HUES48 (cell line): ENCODE results near the gene OLFM1.

Source experiments
- H3K27ac ChIP-seq: one replicate; pipeline ENCODE4 v1.7.0; 2013; ENCODE audit warnings: low read depth, low read length, inconsistent platforms
- H3K27me3 ChIP-seq: 2 replicates; pipeline ENCODE4 v1.6.1; 2013; ENCODE audit warnings: mild to moderate bottlenecking, low read length; ENCODE audit not compliant: control insufficient read depth, insufficient read depth
- H3K36me3 ChIP-seq: 2 replicates; pipeline ENCODE4 v1.6.1; 2013; ENCODE audit warnings: low read length; ENCODE audit not compliant: control insufficient read depth, insufficient read depth
- H3K4me1 ChIP-seq: 2 replicates; pipeline ENCODE4 v1.6.1; 2013; ENCODE audit warnings: mild to moderate bottlenecking, low read length; ENCODE audit not compliant: control insufficient read depth, insufficient read depth
- H3K4me3 ChIP-seq: 2 replicates; pipeline ENCODE4 v1.5.1; 2013; ENCODE audit warnings: mild to moderate bottlenecking, low read depth, low read length
- H3K9ac ChIP-seq: 2 replicates; pipeline ENCODE4 v1.6.1; 2013; ENCODE audit warnings: mild to moderate bottlenecking, low read depth, low read length, moderate library complexity
- H3K9me3 ChIP-seq: 2 replicates; pipeline ENCODE4 v1.6.1; 2013; ENCODE audit warnings: low read length; ENCODE audit not compliant: control insufficient read depth, insufficient read depth

Gene OLFM1

DNA sequence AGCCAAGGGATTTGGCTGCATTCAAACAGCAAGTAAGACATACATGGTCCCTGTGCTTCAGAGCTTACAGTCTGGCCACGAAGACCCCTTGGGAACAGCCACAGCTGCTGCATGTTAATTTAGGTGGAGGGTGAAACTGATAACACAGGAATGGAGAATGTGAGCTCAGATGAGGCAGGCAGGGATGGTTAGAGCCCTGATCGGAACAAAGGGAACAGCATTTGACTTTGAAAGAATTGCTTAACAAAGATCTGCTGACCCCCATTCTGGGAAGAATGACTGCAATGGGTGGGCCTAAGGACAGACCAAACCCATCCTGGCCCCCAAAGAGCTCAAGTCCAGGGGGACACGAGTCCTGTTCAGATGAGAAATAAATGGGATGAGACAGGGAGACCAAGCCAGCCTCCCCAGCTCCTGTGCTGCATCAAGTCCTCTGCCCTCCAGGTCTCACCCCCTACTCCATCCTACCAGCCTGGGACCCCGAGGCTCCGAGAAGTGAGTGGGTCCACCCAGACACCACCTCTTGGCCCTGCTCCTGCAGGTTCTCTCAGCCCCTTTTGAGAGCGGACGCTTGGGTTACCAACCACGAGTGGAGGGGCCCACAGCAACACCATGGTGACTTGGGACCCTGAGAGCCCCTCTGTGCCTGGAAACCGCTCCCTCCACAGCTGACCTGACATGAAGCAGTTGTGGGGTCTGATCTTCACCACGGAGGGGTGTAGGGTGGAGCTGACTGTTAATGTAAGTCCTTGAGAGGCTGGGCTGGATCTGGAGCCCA is 50.8 kb downstream of the OLFM1 start:
- Histone ChIP-seq H3K4me1 (peaks cover 13% of the 10 kb centered on the region), H3K27me3 (no peaks in the 10 kb centered on the region), H3K9ac (no peak overlapping the region), H3K36me3 (no peaks in the 10 kb centered on the region), H3K27ac (peak overlapping the region; percentile 68), H3K4me3 (no peak overlapping the region), H3K9me3 (peaks cover 17% of the 10 kb centered on the region)

DNA sequence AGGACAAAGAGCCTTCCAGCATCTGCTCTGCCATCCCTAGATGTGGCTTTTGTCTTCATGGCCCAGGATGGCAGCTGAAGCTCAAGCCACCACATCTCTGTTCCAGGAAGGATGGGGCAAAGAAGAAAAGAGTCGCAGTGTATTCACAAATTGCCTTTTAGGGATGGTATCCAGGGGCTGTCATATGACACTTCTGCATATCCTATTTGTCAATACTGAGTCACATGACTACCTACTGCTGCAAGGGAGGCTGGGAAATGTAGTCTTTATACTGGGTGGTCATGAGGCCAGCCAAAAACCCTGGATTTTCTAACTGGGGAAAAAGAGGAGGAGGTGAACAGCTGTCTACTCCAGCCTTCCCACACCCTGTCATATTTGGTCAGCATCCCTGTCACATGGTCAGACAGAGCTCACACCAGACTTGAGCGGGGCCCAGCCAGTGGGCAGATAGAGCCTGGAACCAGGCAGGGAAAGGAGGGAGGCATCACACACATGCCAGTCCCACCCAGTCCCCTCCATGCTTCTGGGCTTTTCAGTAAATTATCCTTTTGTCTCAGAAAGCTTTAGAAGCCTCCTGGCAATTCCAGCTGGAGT is 52.0 kb downstream of the OLFM1 start:
- Histone ChIP-seq H3K9ac (no peak overlapping the region), H3K4me1 (peaks cover 16% of the 10 kb centered on the region), H3K27ac (no peak overlapping the region), H3K36me3 (no peaks in the 10 kb centered on the region), H3K9me3 (peaks cover 17% of the 10 kb centered on the region), H3K4me3 (no peak overlapping the region), H3K27me3 (no peaks in the 10 kb centered on the region)

DNA sequence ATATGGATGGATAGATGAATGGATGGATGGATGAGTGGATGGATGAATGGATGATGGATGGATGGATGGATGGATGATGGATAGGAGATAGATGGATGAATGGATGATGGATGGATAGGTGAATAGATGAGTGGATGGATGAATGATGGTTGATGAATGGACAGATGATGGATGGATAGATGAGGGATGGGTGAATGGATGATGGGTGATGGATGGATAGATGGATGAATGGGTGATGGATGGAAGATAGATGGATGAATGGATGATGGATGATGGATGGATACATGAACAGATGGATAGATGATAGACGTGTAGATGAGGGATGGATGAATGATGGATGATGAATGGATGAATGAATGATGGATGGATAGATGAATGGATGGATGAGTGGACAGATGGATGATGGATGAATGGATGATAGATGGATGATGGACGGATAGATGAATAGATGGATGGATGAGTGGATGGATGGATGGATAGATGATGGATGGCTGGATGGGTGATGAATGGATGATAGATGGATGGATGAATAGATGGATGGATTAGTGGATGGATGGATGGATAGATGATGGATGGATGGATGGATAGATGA is 53.8 kb downstream of the OLFM1 start:
- Histone ChIP-seq H3K27ac (no peak overlapping the region), H3K4me3 (no peak overlapping the region), H3K36me3 (no peaks in the 10 kb centered on the region), H3K9me3 (peaks cover 17% of the 10 kb centered on the region), H3K27me3 (no peaks in the 10 kb centered on the region), H3K9ac (no peak overlapping the region), H3K4me1 (peaks cover 21% of the 10 kb centered on the region)

DNA sequence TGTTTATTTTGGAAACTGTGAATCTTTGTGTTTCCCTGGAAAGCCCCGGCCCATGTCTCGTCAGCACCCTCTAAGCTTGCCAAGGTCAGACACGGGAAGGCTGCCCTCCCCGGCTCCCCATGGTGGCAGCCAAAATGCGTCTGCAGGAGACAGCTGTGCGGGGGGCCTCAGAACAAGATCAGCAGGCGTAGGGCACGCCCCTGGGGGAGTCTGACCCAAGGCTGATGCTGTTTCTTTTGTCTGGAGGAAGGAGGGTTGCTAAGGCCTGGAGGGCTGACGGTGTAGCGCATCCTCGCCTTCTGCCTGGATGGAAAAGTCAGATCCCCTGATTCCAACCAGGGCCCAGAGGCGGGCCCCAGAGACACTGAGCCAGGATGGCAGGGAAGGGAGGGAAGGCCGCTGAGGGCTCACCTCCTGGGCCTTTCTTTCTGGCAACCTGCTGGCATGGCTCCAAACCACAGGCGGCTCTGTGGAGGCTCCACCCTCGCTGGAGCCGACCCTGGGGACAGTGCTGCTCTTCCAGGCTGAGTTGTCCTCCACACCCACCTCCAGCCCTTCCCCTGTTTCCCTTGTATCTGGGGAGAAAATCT is 57.2 kb downstream of the OLFM1 start:
- H3K36me3 ChIP-seq = no peaks in the 10 kb centered on the region
- H3K9ac ChIP-seq = no peak overlapping the region
- H3K4me3 ChIP-seq = no peak overlapping the region
- H3K4me1 ChIP-seq = 0 out of 2 replicates have a peak, but pooled peaks cover 9% of the 10 kb centered on the region
- no peaks in the 10 kb centered on the region for H3K27me3 ChIP-seq
- H3K9me3 ChIP-seq = no peaks in the 10 kb centered on the region
- H3K27ac ChIP-seq = no peak overlapping the region

DNA sequence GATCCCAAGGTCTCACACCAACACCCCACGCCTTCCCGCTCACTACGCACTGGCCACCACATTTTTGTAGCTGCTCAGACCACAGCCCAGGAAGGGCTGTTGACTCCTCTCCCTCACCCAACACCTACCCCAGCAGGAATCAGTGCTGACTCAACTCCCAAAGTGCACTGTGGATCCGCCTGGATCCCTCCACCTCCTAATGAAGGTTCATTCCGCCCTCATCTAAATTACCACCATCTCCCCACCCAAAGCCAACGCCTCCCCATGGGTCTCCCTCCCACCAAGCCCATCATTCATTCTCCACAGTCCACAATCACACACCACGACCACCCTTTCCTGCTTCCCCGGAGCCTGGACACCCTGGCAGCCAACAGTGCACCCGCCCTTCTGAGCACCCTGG is 57.8 kb downstream of the OLFM1 start:
- Histone ChIP-seq H3K36me3 (no peaks in the 10 kb centered on the region), H3K27ac (no peak overlapping the region), H3K4me1 (0 out of 2 replicates have a peak, but pooled peaks cover 9% of the 10 kb centered on the region), H3K27me3 (no peaks in the 10 kb centered on the region), H3K4me3 (no peak overlapping the region), H3K9me3 (no peaks in the 10 kb centered on the region), H3K9ac (no peak overlapping the region)

DNA sequence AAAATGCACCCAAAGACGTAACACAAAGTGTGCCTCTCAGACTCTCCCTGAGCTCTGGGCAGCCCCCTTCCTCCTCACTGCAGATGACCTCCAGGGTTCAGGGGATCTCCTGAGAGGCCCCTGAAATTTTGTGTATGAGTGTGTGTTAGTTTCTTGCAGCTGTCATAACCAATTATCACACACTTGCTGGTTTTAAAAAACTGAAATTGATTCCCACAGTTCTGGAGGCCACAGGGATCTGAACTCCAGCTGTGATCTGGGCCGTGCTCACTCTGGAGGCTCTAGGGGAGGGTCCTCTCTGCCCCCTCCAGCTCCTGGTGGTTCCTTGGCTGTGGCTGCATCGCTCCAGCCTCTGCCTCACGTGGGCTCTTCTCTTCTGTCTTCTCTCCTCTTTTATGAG is 58.8 kb downstream of the OLFM1 start:
- H3K9me3 ChIP-seq = no peaks in the 10 kb centered on the region
- no peaks in the 10 kb centered on the region for H3K27me3 ChIP-seq

DNA sequence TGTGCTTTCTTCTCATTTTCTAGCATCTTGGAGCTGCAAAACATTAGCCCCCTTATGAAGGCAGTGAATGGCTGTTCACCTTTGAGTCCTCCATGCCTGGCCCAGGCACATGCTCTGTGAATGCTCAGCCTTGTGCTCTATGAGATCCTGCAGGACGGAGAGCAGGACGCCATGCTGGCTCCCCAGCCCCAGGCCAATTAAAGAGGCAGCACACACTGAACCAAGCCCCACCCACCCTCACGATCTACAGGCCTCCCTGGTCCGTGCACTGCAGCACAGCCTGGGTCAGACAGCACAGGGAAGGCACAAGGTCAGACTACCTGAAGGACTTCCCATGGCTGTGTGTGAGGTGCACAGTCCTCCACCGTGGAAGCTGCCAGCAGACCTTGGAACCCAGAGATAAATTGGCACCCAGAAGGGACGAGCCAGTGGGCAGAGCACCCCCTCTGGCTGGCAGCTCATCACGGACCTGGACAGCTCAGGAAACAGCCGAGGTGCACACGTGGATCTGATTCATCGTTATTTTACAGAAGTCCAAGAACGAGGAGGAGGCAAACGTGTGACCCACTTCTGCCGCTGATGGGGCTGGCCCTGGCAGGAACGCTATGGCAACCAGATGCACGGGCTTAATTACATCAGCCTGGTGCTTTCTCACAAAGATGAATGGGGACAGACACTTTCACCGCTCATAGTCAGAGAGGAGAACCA is 59.5 kb downstream of the OLFM1 start:
- H3K36me3 ChIP-seq = no peaks in the 10 kb centered on the region
- H3K27me3 ChIP-seq = no peaks in the 10 kb centered on the region
- no peak overlapping the region for H3K9ac ChIP-seq
- no peak overlapping the region for H3K4me3 ChIP-seq
- no peak overlapping the region for H3K27ac ChIP-seq
- H3K9me3 ChIP-seq = no peaks in the 10 kb centered on the region
- 0 out of 2 replicates have a peak, but pooled peaks cover 9% of the 10 kb centered on the region for H3K4me1 ChIP-seq

More for the DNA sequence above, 58.8 kb downstream of the OLFM1 start:
- H3K4me1 ChIP-seq = 0 out of 2 replicates have a peak, but pooled peaks cover 9% of the 10 kb centered on the region
- no peak overlapping the region for H3K27ac ChIP-seq
- H3K36me3 ChIP-seq = no peaks in the 10 kb centered on the region
- H3K4me3 ChIP-seq = no peak overlapping the region
- no peak overlapping the region for H3K9ac ChIP-seq

DNA sequence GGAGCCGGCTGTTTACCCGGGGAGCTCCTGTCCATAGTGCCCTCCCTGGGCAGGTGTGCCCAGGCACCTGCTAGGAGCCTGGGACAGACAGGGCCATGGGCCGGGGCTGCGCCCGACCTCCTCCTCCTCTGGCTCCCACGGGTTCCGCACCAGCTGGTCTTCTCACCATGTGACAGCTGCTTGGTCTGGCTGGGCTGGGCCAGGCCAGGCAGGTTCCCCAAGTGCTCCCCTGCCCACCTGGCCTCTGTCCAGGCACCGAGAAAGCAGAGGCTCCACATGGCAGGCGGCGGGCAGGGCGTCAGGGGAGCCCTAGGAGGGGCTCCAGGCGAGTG is 60.0 kb downstream of the OLFM1 start:
- Histone ChIP-seq H3K4me3 (no peak overlapping the region), H3K27me3 (no peaks in the 10 kb centered on the region), H3K9ac (no peak overlapping the region)

DNA sequence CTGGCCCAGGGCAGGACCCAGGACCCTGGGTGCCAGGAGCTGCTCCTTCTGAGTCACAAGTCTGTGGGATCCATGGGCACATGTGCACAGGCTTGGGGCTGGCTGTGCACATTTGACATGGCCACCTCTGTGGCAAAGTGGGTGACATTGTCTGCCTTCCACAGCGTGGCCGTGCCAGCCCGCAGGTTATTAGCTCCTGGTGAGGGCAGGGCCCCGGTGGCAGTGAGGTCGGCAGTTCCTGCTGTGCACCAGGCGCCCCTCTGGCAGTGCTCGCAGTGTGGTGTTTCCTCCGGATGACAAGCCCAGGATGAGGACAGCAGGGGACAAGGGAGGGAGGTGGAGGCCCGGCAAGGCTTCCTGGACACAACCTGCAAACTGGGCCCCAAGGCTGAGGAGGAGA is 60.5 kb downstream of the OLFM1 start:
- H3K4me3 ChIP-seq = no peak overlapping the region
- no peaks in the 10 kb centered on the region for H3K27me3 ChIP-seq
- no peak overlapping the region for H3K27ac ChIP-seq
- H3K9ac ChIP-seq = no peak overlapping the region
- peaks cover 12% of the 10 kb centered on the region for H3K4me1 ChIP-seq
- no peaks in the 10 kb centered on the region for H3K36me3 ChIP-seq
- no peaks in the 10 kb centered on the region for H3K9me3 ChIP-seq

More for the DNA sequence above, 60.0 kb downstream of the OLFM1 start:
- H3K4me1 ChIP-seq = peaks cover 9% of the 10 kb centered on the region; the same call in 1 of the 2 replicates
- no peak overlapping the region for H3K27ac ChIP-seq
- H3K9me3 ChIP-seq = no peaks in the 10 kb centered on the region
- H3K36me3 ChIP-seq = no peaks in the 10 kb centered on the region

DNA sequence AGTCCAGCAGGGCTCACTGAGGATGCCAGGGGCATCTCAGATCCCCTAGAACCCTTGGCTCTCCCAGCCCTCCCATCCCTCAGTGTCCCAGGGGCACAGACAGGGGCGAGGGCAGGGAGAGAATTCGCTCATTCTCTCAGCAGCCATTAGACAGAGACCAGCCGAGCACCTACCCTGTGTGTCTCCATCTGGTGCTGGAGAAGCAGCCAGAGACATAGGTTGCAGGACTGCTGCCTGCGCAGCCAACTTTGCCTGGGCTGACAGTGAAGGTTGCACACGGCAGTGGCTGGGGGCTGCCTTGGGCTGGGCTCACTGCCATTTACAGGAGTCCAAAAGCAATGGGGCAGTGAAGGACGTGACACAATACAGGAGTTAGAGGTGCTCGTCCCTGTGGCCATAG is 60.9 kb downstream of the OLFM1 start:
- no peaks in the 10 kb centered on the region for H3K9me3 ChIP-seq
- H3K36me3 ChIP-seq = no peaks in the 10 kb centered on the region
- peaks cover 12% of the 10 kb centered on the region for H3K4me1 ChIP-seq
- no peak overlapping the region for H3K9ac ChIP-seq
- H3K27ac ChIP-seq = no peak overlapping the region
- H3K27me3 ChIP-seq = no peaks in the 10 kb centered on the region
- H3K4me3 ChIP-seq = no peak overlapping the region
